PFSK-1 (cell line): Measurements from ENCODE around the gene VPS45.

Source experiments
- FOXP2 ChIP-seq: optimal IDR thresholded peaks from 2 replicates; pipeline ENCODE3; 2011; ENCODE audit warnings: borderline replicate concordance, control low read depth, inconsistent platforms; ENCODE audit not compliant: insufficient read depth; ENCODE audit errors: extremely low read length, extremely low read depth
- POLR2AphosphoS5 ChIP-seq: IDR thresholded peaks from 2 replicates; pipeline ENCODE4 v1.6.1; 2012; ENCODE audit warnings: low read depth, mild to moderate bottlenecking, control low read depth, low read length, moderate library complexity
- REST ChIP-seq, 2 experiments: IDR thresholded peaks; 2 replicates each; pipeline versions ENCODE4 v1.6.1 to v1.8.0; 2011 to 2012; ENCODE audit warnings: low read depth in 2 of 2, low read length in 2 of 2, control low read depth in 1 of 2, inconsistent platforms in 1 of 2, mild to moderate bottlenecking in 1 of 2, moderate library complexity in 1 of 2; ENCODE audit not compliant: insufficient read depth in 1 of 2
- SIN3A ChIP-seq: IDR thresholded peaks from 2 replicates; pipeline ENCODE4 v1.6.1; 2012; ENCODE audit warnings: mild to moderate bottlenecking, low read length, moderate library complexity, borderline replicate concordance; ENCODE audit not compliant: insufficient read depth
- TAF1 ChIP-seq: IDR thresholded peaks from 2 replicates; pipeline ENCODE4 v1.6.1; 2012; ENCODE audit warnings: low read length, control low read depth, borderline replicate concordance; ENCODE audit not compliant: insufficient read depth

Gene VPS45

GRCh38 chr1:150053926-150054325, 13.7 kb upstream of the VPS45 start:
- TF ChIP-seq FOXP2 (no peak), REST (IDR thresholded peaks at IDR 0.05; ENCODE audit: insufficient read depth in 1 of 2, low read depth in 2 of 2, low read length in 2 of 2) (no peak)

- TF ChIP-seq TAF1 (no peak), SIN3A (no peak), FOXP2 (no peak), POLR2AphosphoS5 (no peak), REST (IDR thresholded peaks at IDR 0.05; ENCODE audit: insufficient read depth in 1 of 2, low read depth in 2 of 2, low read length in 2 of 2) (no peak)
Observed at GRCh38 chr1:150056407-150056806, 11.2 kb upstream of the VPS45 start.

GRCh38 chr1:150060260-150060659, 7.3 kb upstream of the VPS45 start:
- TF ChIP-seq SIN3A (no peak), FOXP2 (no peak), POLR2AphosphoS5 (no peak), REST (IDR thresholded peaks at IDR 0.05; ENCODE audit: insufficient read depth in 1 of 2, low read depth in 2 of 2, low read length in 2 of 2) (no peak), TAF1 (no peak)

GRCh38 chr1:150061632-150062101, 5.9 kb upstream of the VPS45 start:
- TF ChIP-seq TAF1 (no peak), FOXP2 (no peak), SIN3A (no peak), REST (IDR thresholded peaks at IDR 0.05; ENCODE audit: insufficient read depth in 1 of 2, low read depth in 2 of 2, low read length in 2 of 2) (no peak), POLR2AphosphoS5 (no peak)

- TF ChIP-seq POLR2AphosphoS5 (no peak), TAF1 (no peak), SIN3A (no peak)
Observed at GRCh38 chr1:150062113-150062512, 5.5 kb upstream of the VPS45 start.
